A549 (cell line): Measurements from ENCODE around the gene BTBD10. TPM values are rescaled to one million over a fixed set of nuclear protein-coding genes. Genes with fewer than 3 reads are reported as not detected.

ENCODE experiments used
- ATAC-seq, 2 experiments: fragments of 200-7000 bp in 1 of 2; fragments of >200 bp in 1 of 2; cut with Nextera tagmentation in 1 of 2; cut with Tn5 transposase in 1 of 2; 3 replicates each; pipeline versions ENCODE4 v1.8.0 to v1.9.1; 2018 to 2020; ENCODE audit warnings: mild to moderate bottlenecking in 1 of 2, moderate library complexity in 1 of 2
- CTCF ChIA-PET: fragments of 300-600 bp; sonication (Branson Sonifier 250); formaldehyde crosslinking; extraction: SDS; loops from one replicate; lab custom pipeline; 2021; ENCODE audit warnings: antibody characterized with exemption, inconsistent platforms; lab: Yijun Ruan, JAX
- POLR2A ChIA-PET: fragments of 350-600 bp; formaldehyde crosslinking; extraction: SDS; loops from one replicate; lab custom pipeline; 2021; ENCODE audit warnings: antibody characterized with exemption, inconsistent platforms; lab: Yijun Ruan, JAX
- DNase-seq, 2 experiments: peaks; one replicate each; pipeline versions ENCODE4 v3.0.0 to v3.0.0-alpha.2; 2011 to 2016; ENCODE audit warnings: low read depth in 1 of 2, low spot score in 1 of 2
- FAIRE-seq: peaks from 2 replicates; lab custom pipeline; 2011; peaks lifted over from hg19 to GRCh38; lab: Jason Lieb, UNC
- H3K27ac ChIP-seq, 2 experiments: fragments of >200 bp; sonication (Bioruptor Twin); formaldehyde crosslinking; 3 replicates each; pipeline ENCODE4 v1.5.1; 2016 to 2017
- H3K4me1 ChIP-seq: fragments of >200 bp; sonication (Bioruptor Twin); formaldehyde crosslinking; 3 replicates; pipeline ENCODE4 v1.6.1; 2016
- H3K4me2 ChIP-seq: fragments of >200 bp; sonication (Bioruptor Twin); formaldehyde crosslinking; 3 replicates; pipeline ENCODE4 v1.6.1; 2016
- H3K4me3 ChIP-seq: fragments of >200 bp; sonication (Bioruptor Twin); formaldehyde crosslinking; 3 replicates; pipeline ENCODE4 v1.5.1; 2016
- H3K9me3 ChIP-seq: fragments of >200 bp; sonication (Bioruptor Twin); formaldehyde crosslinking; 3 replicates; pipeline ENCODE4 v1.6.1; 2016
- CEBPB ChIP-seq, 2 experiments: fragments of >200 bp in 1 of 2; sonication (Bioruptor Twin) in 1 of 2; formaldehyde crosslinking in 1 of 2; IDR thresholded peaks; 2 replicates each; pipeline ENCODE4 v1.6.1; 2012 to 2016
- CTCF ChIP-seq: fragments of >200 bp; sonication (Bioruptor Twin); formaldehyde crosslinking; IDR thresholded peaks from 3 replicates; pipeline ENCODE4 v1.5.1; 2016
- EHF ChIP-seq: fragments of 250-450 bp; sonication (Bioruptor Pico); IDR thresholded peaks from 2 replicates; pipeline ENCODE4 v1.5.0; 2020; ENCODE audit warnings: mild to moderate bottlenecking
- EHMT2 ChIP-seq: fragments of 200-600 bp; sonication (generic); IDR thresholded peaks from 2 replicates; pipeline ENCODE4 v1.6.1; 2016; ENCODE audit warnings: antibody characterized with exemption, low read depth, mild to moderate bottlenecking, moderate library complexity
- ESRRA ChIP-seq: fragments of 150-350 bp; IDR thresholded peaks from 2 replicates; pipeline ENCODE4 v1.6.1; 2014; ENCODE audit warnings: mild to moderate bottlenecking, low read length, borderline replicate concordance
- FOSL2 ChIP-seq, 2 experiments: fragments of 450-650 bp in 1 of 2; fragments of >200 bp in 1 of 2; sonication (Bioruptor Twin) in 1 of 2; formaldehyde crosslinking; IDR thresholded peaks; 2 replicates each; pipeline versions ENCODE4 v1.5.0 to v1.6.1; 2016 to 2020; ENCODE audit warnings: mild to moderate bottlenecking in 1 of 2, moderate library complexity in 1 of 2
- FOXS1 ChIP-seq: fragments of 250-450 bp; sonication (Bioruptor Pico); IDR thresholded peaks from 2 replicates; pipeline ENCODE4 v1.5.0; 2020; ENCODE audit warnings: mild to moderate bottlenecking, moderate library complexity
- HES2 ChIP-seq: fragments of >200 bp; sonication (Bioruptor Twin); formaldehyde crosslinking; IDR thresholded peaks from 2 replicates; pipeline ENCODE4 v1.6.1; 2016
- HEYL ChIP-seq: fragments of 250-450 bp; sonication (Bioruptor Pico); IDR thresholded peaks from 2 replicates; pipeline ENCODE4 v1.8.0; 2021; ENCODE audit warnings: mild to moderate bottlenecking, moderate library complexity
- HOXA7 ChIP-seq: fragments of 250-450 bp; sonication (Bioruptor Pico); IDR thresholded peaks from 2 replicates; pipeline ENCODE4 v1.5.0; 2020; ENCODE audit warnings: mild to moderate bottlenecking, moderate library complexity
- JUN ChIP-seq, 2 experiments: fragments of >200 bp; sonication (Bioruptor Twin); formaldehyde crosslinking; IDR thresholded peaks; 2 replicates in 1 of 2; 3 replicates in 1 of 2; pipeline ENCODE4 v1.6.1; 2016 to 2017
- KDM1A ChIP-seq: fragments of 200-600 bp; sonication (generic); IDR thresholded peaks from 2 replicates; pipeline ENCODE4 v1.6.1; 2016; ENCODE audit warnings: low read depth, mild to moderate bottlenecking
- KDM5A ChIP-seq: fragments of 200-600 bp; sonication (generic); IDR thresholded peaks from 2 replicates; pipeline ENCODE4 v1.6.1; 2016; ENCODE audit warnings: antibody characterized with exemption, mild to moderate bottlenecking
- POLR2A ChIP-seq: IDR thresholded peaks from 2 replicates; pipeline ENCODE4 v1.6.1; 2012; ENCODE audit warnings: mild to moderate bottlenecking, low read length
- POLR2AphosphoS2 ChIP-seq: conservative IDR thresholded peaks from 2 replicates; pipeline ENCODE4 v1.6.1; 2012; ENCODE audit warnings: low read length, improper control_type of control experiment, inconsistent platforms
- RAD21 ChIP-seq, 2 experiments: fragments of >200 bp in 1 of 2; sonication (Bioruptor Twin) in 1 of 2; formaldehyde crosslinking in 1 of 2; IDR thresholded peaks in 1 of 2; conservative IDR thresholded peaks in 1 of 2; 2 replicates in 1 of 2; 3 replicates in 1 of 2; pipeline ENCODE4 v1.6.1; 2012 to 2018; ENCODE audit warnings: inconsistent platforms in 1 of 2
- RCOR1 ChIP-seq: fragments of 150-350 bp; IDR thresholded peaks from 2 replicates; pipeline ENCODE4 v1.6.1; 2014; ENCODE audit warnings: antibody characterized with exemption, low read length, low read depth
- SMC3 ChIP-seq: fragments of >200 bp; sonication (Bioruptor Twin); formaldehyde crosslinking; IDR thresholded peaks from 3 replicates; pipeline ENCODE4 v1.6.1; 2018; ENCODE audit warnings: inconsistent platforms
- SREBF2 ChIP-seq: fragments of 450-650 bp; IDR thresholded peaks from 2 replicates; pipeline ENCODE4 v1.6.1; 2014; ENCODE audit warnings: mild to moderate bottlenecking, moderate library complexity
- WGBS: methylation state at CpG from one replicate; pipeline ENCODE4 v1.1.6; 2017; ENCODE audit errors: missing lambda C conversion rate; 5-methylcytosine and 5-hydroxymethylcytosine counted together
- polyA plus RNA-seq, 4 experiments: library from polyadenylated mRNA; depleted of rRNA in 3 of 4; stranded (reverse); fragments of >200 nt; fragmentation: RNase III in 1 of 4; extraction: RNeasy Plus Mini Kit Qiagen cat#74134 plus additional on column Dnase treatment in 1 of 4; gene quantifications; 2 replicates in 3 of 4; 3 replicates in 1 of 4; pipeline ENCODE4 v1.2.3, GENCODE V29; 2011 to 2017
- TF ChIP-seq, protein P1 (sequence below): fragments of 450-650 bp; IDR thresholded peaks from 2 replicates; pipeline ENCODE4 v1.6.1; 2014; ENCODE audit warnings: antibody characterized with exemption
- TF ChIP-seq, protein P2 (sequence below): fragments of 250-450 bp; sonication (Bioruptor Pico); IDR thresholded peaks from 2 replicates; pipeline ENCODE4 v1.5.0; 2021; ENCODE audit warnings: mild to moderate bottlenecking, moderate library complexity, borderline replicate concordance

The BTBD10 gene
- polyA plus RNA-seq, 2 of the 4 experiments (the other 2 are of a cell fraction), result 33.7 to 54.2 TPM

GRCh38 chr11:13357232-13357631, 105.8 kb downstream of the BTBD10 start:
- Histone ChIP-seq H3K4me1 (no peaks in the 10 kb centered on the region), H3K4me2 (no peak overlapping the region), H3K4me3 (no peak overlapping the region), H3K9me3 (no peaks in the 10 kb centered on the region), H3K27ac (no peak overlapping the region)
- FAIRE-seq, result no peak
- 86% methylated on average over 9 of the region's 9 CpGs for WGBS
- CTCF ChIA-PET, result interaction anchor here (2.5 to 5.4 kb wide), 2 partner anchors 13 to 146 kb away, joined by 10 to 31 read pairs; no protein-coding TSS in a partner anchor
- no peak for DNase-seq
- TF ChIP-seq EHMT2 (no peak), HOXA7 (CRISPR knock-in tag) (no peak), SREBF2 (no peak), SMC3 (no peak), HES2 (no peak), FOXS1 (no peak), CEBPB (IDR thresholded peaks at IDR 0.05) (no peak), ESRRA (no peak), POLR2A (no peak), EHF (no peak), POLR2AphosphoS2 (no peak)
- TF ChIP-seq, all 56 proteins: peak for 0
- ATAC-seq, result no peak
- POLR2A ChIA-PET, result no interaction called here

- ATAC-seq (no peak), DNase-seq (no peak), FAIRE-seq (no peak)
- ChIA-PET CTCF (interaction anchor here (0.9 to 5.4 kb wide), 5 partner anchors 11 to 144 kb away, joined by 3 to 31 read pairs (median 5); no protein-coding TSS in a partner anchor), POLR2A (no interaction called here)
- no peak overlapping the region for H3K4me2 ChIP-seq
- no peaks in the 10 kb centered on the region for H3K9me3 ChIP-seq
- H3K4me1 ChIP-seq, result no peaks in the 10 kb centered on the region
- H3K4me3 ChIP-seq, result no peak overlapping the region
- no peak for TF ChIP-seq FOSL2 (IDR thresholded peaks at IDR 0.05)
- TF ChIP-seq FOSL2 (CRISPR knock-in tag; IDR thresholded peaks at IDR 0.05), result no peak
- TF ChIP-seq KDM1A, result no peak
- TF ChIP-seq, protein P1, sequence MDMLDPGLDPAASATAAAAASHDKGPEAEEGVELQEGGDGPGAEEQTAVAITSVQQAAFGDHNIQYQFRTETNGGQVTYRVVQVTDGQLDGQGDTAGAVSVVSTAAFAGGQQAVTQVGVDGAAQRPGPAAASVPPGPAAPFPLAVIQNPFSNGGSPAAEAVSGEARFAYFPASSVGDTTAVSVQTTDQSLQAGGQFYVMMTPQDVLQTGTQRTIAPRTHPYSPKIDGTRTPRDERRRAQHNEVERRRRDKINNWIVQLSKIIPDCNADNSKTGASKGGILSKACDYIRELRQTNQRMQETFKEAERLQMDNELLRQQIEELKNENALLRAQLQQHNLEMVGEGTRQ, result no peak
- no peak for TF ChIP-seq RCOR1
- no peak for TF ChIP-seq POLR2AphosphoS2
- TF ChIP-seq EHMT2, result no peak
- TF ChIP-seq, protein P2, sequence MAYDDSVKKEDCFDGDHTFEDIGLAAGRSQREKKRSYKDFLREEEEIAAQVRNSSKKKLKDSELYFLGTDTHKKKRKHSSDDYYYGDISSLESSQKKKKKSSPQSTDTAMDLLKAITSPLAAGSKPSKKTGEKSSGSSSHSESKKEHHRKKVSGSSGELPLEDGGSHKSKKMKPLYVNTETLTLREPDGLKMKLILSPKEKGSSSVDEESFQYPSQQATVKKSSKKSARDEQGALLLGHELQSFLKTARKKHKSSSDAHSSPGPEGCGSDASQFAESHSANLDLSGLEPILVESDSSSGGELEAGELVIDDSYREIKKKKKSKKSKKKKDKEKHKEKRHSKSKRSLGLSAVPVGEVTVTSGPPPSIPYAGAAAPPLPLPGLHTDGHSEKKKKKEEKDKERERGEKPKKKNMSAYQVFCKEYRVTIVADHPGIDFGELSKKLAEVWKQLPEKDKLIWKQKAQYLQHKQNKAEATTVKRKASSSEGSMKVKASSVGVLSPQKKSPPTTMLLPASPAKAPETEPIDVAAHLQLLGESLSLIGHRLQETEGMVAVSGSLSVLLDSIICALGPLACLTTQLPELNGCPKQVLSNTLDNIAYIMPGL (CRISPR knock-in tag), result no peak
- TF ChIP-seq KDM5A, result no peak
- no peak for TF ChIP-seq ESRRA
- TF ChIP-seq SMC3, result no peak
- TF ChIP-seq HEYL, result no peak
- no peak overlapping the region for H3K27ac ChIP-seq
- 72% methylated on average over 4 of the region's 4 CpGs for WGBS
Observed at GRCh38 chr11:13355191-13355590, 107.8 kb downstream of the BTBD10 start.

GRCh38 chr11:13354335-13354734, 108.7 kb downstream of the BTBD10 start:
- ChIA-PET POLR2A (no interaction called here), CTCF (interaction anchor here (0.8 to 6.3 kb wide), 11 partner anchors 9 to 391 kb away, joined by 3 to 56 read pairs (median 3); no protein-coding TSS in a partner anchor)
- Histone ChIP-seq H3K4me2 (no peak overlapping the region), H3K27ac (no peak overlapping the region), H3K4me3 (no peak overlapping the region), H3K4me1 (no peaks in the 10 kb centered on the region), H3K9me3 (no peaks in the 10 kb centered on the region)
- TF ChIP-seq JUN (IDR thresholded peaks at IDR 0.05) (no peak), CTCF (peak; percentile 21; the same call in 2 of the 3 replicates), RAD21 (conservative IDR thresholded peaks at IDR 0.05 in 1 of 2, IDR thresholded peaks at IDR 0.05 in 1 of 2) (peak in 1 of 2 experiments; percentile 37; a peak in 1 of 5 replicates)
- DNase-seq, result peak in 1 of 2 experiments; percentile 31
- 67% methylated on average over 6 of the region's 6 CpGs for WGBS
- ATAC-seq, result peak in 1 of 2 experiments; percentile 70; a peak in 4 of 6 replicates
- no peak for FAIRE-seq
